Upper lobe of left lung (tissue), 4 donors: Measurements from ENCODE around the gene ZNF446.

ENCODE experiments used
- EP300 ChIP-seq, 4 donors: sonication (generic); formaldehyde crosslinking; IDR thresholded peaks; one replicate each; pipeline ENCODE4 v1.5.1; 2017; ENCODE audit warnings: antibody characterized with exemption in 4 of 4, control low read depth in 2 of 4
- POLR2A ChIP-seq, 4 donors: fragments of 450-650 bp; IDR thresholded peaks; one replicate each; pipeline ENCODE4 v1.5.1; 2016 to 2017; ENCODE audit warnings: antibody characterized with exemption in 4 of 4, mild to moderate bottlenecking in 2 of 4
- POLR2AphosphoS5 ChIP-seq, 2 donors: sonication (generic); formaldehyde crosslinking; IDR thresholded peaks; one replicate each; pipeline ENCODE4 v1.5.1; 2017; ENCODE audit warnings: antibody characterized with exemption in 2 of 2
- TF ChIP-seq, protein P1 (sequence below), 6 experiments: fragments of 450-650 bp in 4 of 6; fragments of 200-600 bp in 2 of 6; sonication (generic) in 2 of 6; IDR thresholded peaks; one replicate each; pipeline ENCODE4 v1.5.1; 2016 to 2019; ENCODE audit warnings: antibody characterized with exemption in 6 of 6

DNA sequence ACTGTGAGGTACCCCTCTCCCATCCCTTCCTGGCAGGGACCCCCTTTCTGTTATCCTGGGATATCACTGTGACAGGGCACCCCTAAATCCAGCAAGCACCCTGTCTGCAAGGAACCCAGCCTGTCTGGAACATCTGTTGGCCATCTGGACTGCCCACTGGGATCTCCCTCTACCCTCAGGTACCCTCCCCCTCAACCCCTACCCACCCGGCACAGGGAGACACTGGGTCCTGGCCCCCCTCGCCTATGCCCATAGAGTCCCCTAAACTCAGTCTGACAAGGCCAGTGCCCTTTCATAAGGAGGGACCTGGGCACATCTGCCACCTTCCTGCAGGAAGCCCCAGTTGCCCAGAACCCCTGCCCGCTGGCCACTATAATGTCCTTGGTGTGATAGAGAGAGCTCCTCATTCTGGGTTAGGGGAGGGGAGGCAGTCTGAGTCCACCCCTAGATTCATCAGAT lies 38.4 kb downstream of the ZNF446 start:
- TF ChIP-seq, protein P1, sequence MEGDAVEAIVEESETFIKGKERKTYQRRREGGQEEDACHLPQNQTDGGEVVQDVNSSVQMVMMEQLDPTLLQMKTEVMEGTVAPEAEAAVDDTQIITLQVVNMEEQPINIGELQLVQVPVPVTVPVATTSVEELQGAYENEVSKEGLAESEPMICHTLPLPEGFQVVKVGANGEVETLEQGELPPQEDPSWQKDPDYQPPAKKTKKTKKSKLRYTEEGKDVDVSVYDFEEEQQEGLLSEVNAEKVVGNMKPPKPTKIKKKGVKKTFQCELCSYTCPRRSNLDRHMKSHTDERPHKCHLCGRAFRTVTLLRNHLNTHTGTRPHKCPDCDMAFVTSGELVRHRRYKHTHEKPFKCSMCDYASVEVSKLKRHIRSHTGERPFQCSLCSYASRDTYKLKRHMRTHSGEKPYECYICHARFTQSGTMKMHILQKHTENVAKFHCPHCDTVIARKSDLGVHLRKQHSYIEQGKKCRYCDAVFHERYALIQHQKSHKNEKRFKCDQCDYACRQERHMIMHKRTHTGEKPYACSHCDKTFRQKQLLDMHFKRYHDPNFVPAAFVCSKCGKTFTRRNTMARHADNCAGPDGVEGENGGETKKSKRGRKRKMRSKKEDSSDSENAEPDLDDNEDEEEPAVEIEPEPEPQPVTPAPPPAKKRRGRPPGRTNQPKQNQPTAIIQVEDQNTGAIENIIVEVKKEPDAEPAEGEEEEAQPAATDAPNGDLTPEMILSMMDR (IDR thresholded peaks at IDR 0.05), result no peak
- no peak for TF ChIP-seq POLR2AphosphoS5 (IDR thresholded peaks at IDR 0.05)
- no peak for TF ChIP-seq POLR2A (IDR thresholded peaks at IDR 0.05)
- TF ChIP-seq EP300 (IDR thresholded peaks at IDR 0.05), result no peak
